Stimulated activated CD8-positive, alpha-beta memory T cell treated with anti-CD3 and anti-CD28 coated beads, Interleukin-4, amount 100 ng/mL, for 1 hour (primary cell): ENCODE measurements around the gene ABCG1.

Experiments
- DNase-seq, 2 donors: peaks; one replicate each; pipeline ENCODE4 v3.0.0-alpha.2; 2020; ENCODE audit warnings: low read depth in 2 of 2, low spot score in 1 of 2

The ABCG1 gene

GRCh38 chr21:42343963-42344510, 125.1 kb downstream of the ABCG1 start:
- DNase-seq = no peak

GRCh38 chr21:42344631-42345030, 125.7 kb downstream of the ABCG1 start:
- DNase-seq = no peak

- no peak for DNase-seq
Measured at GRCh38 chr21:42346441-42346840, 127.5 kb downstream of the ABCG1 start.
